ENCODE results near the gene ROGDI.

DNA sequence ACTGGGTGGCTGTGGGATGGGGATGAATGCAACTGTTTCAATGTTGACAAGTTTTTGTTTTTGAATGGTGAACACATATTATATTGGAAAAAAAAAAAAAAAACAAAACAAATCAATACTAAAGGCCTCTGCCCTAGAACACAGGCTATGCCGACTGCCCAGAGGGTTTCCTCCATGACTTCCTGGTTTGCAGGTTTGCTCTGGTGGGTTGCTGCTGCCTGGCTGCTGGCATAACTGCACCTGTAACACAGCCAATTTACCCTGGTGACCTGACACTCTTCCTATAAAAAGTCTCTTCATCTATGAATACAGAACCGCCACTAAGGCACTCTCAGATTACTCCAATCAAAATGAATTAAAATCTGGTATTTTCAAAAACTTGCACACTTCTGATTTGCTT lies 34.3 kb upstream of the ROGDI start:
- TF ChIP-seq CTCF (IDR thresholded peaks at IDR 0.05) (no peak), POLR2A (IDR thresholded peaks at IDR 0.05) (no peak)

Measured in body of pancreas (tissue), 4 donors.